ENCODE measurements around the gene ANKRD35.
"Not testable (repeated sequence)": the region's sequence is repeated elsewhere in the genome, so short reads cannot be mapped to it uniquely, and the experiment has no call there.

ANKRD35 gene

DNA sequence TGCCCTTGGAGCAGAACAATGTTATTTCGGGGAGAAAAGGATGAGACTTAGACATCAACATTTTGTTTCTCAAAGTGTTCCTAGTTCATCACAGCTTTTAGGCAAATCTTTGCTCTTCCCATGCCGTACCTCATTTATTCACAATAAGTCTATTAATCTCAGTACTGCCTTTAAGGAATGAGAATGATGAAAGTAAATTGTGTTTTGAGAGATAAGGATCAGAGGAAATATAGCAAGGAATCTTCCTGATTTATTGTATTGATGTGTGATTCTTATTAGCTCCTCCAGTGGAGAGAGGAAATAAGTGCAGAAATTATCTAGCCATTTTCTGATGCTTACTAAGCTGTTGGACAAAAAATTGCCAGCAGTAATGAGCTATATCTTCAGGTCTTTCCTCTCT, 59.6 kb downstream of the ANKRD35 start:
- TF ChIP-seq CTCF (IDR thresholded peaks at IDR 0.05; ENCODE audit: low read depth, low read length, missing control alignments), result no peak
- in situ Hi-C loops (cut with HindIII; ENCODE audit: low pct_ligation_motif_present, low sequenced_read_pairs), result no loop called here
- no peaks in the 10 kb centered on the region for H3K27me3 ChIP-seq (replicated peaks)
- DNase-seq, result no peak
- H3K36me3 ChIP-seq (replicated peaks), result peaks cover 42% of the 10 kb centered on the region
- no peak overlapping the region for H3K27ac ChIP-seq
- H3K4me3 ChIP-seq (ENCODE audit: low read depth, low read length), result no peak overlapping the region

DNA sequence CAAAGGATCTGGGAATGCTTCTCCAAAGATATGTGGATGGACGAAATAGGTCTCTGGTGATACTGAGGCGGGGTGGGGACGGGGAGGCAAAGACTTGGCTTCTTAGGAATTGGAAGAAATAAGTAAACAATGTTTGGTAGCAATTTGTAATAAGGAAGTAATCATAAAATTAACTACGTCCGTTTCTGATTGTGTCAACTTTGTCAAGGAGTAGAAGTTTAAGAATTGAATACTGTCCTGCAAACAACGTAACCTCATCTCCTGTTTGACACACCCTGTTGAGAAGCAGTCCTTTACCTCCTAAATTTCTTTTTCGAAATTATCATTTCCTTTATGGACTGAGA, 61.2 kb downstream of the ANKRD35 start:
- no peak for DNase-seq
- peaks cover 30% of the 10 kb centered on the region for H3K36me3 ChIP-seq (replicated peaks)
- in situ Hi-C loops (cut with HindIII; ENCODE audit: low pct_ligation_motif_present, low sequenced_read_pairs), result no loop called here
- H3K27me3 ChIP-seq (replicated peaks), result no peaks in the 10 kb centered on the region
- peak overlapping the region; percentile 93 for H3K4me3 ChIP-seq (ENCODE audit: low read depth, low read length)
- peak overlapping the region; percentile 84 for H3K27ac ChIP-seq
- no peak for TF ChIP-seq CTCF (IDR thresholded peaks at IDR 0.05; ENCODE audit: low read depth, low read length, missing control alignments)

DNA sequence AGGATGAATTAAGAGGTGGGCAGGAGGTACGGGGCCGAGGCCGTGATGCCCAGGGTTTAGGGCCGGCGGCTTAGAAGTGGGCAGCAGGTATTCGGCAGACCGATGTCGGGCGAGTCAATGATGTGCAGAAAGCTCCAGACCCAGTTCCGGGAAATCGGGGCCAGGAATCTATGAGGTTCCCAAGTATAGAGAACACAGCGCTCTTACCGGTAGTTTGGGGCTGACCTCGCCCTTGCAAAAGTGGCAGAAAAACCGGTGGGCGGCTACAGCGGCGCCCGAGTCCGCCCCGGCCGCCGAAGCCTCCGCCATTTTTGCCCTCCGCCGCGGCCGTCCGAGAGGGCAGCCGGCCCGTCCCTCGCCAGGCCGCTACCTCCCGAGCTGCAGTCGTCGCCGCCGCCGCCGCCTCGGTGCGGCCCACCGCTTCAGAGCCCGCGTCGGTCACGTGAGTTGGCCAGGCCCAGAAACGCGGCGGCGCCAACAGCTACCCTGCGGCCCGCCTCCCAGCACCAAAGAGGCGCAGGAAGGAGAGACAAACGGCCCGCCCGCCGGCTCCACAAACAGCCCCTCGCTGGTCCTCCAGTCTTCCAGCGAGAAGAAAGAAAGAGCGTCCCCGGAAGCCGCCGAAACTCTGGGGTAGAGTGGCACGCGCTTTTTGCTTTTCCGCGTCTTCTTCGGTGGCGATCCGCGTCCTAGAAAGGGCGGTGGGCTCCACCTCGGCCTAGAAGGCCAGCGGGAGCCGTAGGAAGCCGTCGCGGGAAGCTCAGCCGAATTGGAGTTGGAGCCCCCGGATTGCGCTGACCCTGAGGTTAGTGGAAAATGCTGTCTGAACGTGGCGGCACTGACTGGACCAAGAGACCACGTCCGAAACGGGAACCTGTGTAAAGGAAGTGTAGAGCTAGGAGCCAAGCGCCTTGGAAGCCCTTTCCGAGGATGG, 61.8 kb downstream of the ANKRD35 start, which contains the start of the genes POLR3C and RNF115:
Gene POLR3C (plus strand): TSS at position 636 of the 934 bp plus-strand sequence. CDS start 1,577 bp downstream, outside the sequence.
Gene RNF115 (minus strand): TSS at position 531 of the 934 bp plus-strand sequence. CDS start 222 bp downstream, at position 309.
- peak; percentile 82 for DNase-seq
- no peak for TF ChIP-seq CTCF (IDR thresholded peaks at IDR 0.05; ENCODE audit: low read depth, low read length, missing control alignments)
- H3K4me3 ChIP-seq (ENCODE audit: low read depth, low read length), result peak within 1 kb of the TSS; percentile 93
- no peaks in the 10 kb centered on the region for H3K27me3 ChIP-seq (replicated peaks)
- peak within 1 kb of the TSS; percentile 84 for H3K27ac ChIP-seq
- in situ Hi-C loops (cut with HindIII; ENCODE audit: low pct_ligation_motif_present, low sequenced_read_pairs), result no loop called here
- H3K36me3 ChIP-seq (replicated peaks), result peaks cover 24% of the 10 kb centered on the region

GRCh38 chr1:145822779-145823331, 62.8 kb downstream of the ANKRD35 start:
- in situ Hi-C loops (cut with HindIII; ENCODE audit: low pct_ligation_motif_present, low sequenced_read_pairs); DNase-seq: not testable (repeated sequence)
- H3K4me3 ChIP-seq (ENCODE audit: low read depth, low read length), result peak overlapping the region; percentile 33

GRCh38 chr1:145818095-145818494, 67.6 kb downstream of the ANKRD35 start:
- H3K4me3 ChIP-seq (ENCODE audit: low read depth, low read length); in situ Hi-C loops (cut with HindIII; ENCODE audit: low pct_ligation_motif_present, low sequenced_read_pairs); H3K36me3 ChIP-seq (replicated peaks); H3K27me3 ChIP-seq (replicated peaks); H3K27ac ChIP-seq: not testable (repeated sequence)
- peak; percentile 57 for DNase-seq

More at GRCh38 chr1:145822779-145823331, 62.8 kb downstream of the ANKRD35 start:
- not testable (repeated sequence) for H3K27me3 ChIP-seq (replicated peaks); H3K27ac ChIP-seq
- H3K36me3 ChIP-seq (replicated peaks), result peaks cover 14% of the 10 kb centered on the region

Measured in brain microvascular endothelial cell (primary cell).